BLaER1 treated with 17β-estradiol and CSF1 and Interleukin-3, amounts not matched to agents 10 nM and 100 nM (cell line): ENCODE data around the gene PLD6.
"Not testable (repeated sequence)": the region's sequence is repeated elsewhere in the genome, so short reads cannot be mapped to it uniquely, and the experiment has no call there.

ENCODE experiments used
- H3K27ac ChIP-seq, 11 experiments: shearing (Covaris generic); formaldehyde crosslinking; 2 replicates each; pipeline ENCODE4 v1.8.1; 2022
- H3K27me3 ChIP-seq, 11 experiments: shearing (Covaris generic); formaldehyde crosslinking; 2 replicates each; pipeline ENCODE4 v1.8.1; 2022
- H3K36me3 ChIP-seq, 11 experiments: shearing (Covaris generic); formaldehyde crosslinking; 2 replicates each; pipeline ENCODE4 v1.8.1; 2022
- H3K4me1 ChIP-seq, 10 experiments: shearing (Covaris generic); formaldehyde crosslinking; 2 replicates each; pipeline ENCODE4 v1.8.1; 2022
- H3K4me2 ChIP-seq, 11 experiments: shearing (Covaris generic); formaldehyde crosslinking; 2 replicates each; pipeline ENCODE4 v1.8.1; 2022
- H3K4me3 ChIP-seq, 10 experiments: shearing (Covaris generic); formaldehyde crosslinking; 2 replicates each; pipeline ENCODE4 v1.8.1; 2022
- H3K9ac ChIP-seq, 11 experiments: shearing (Covaris generic); formaldehyde crosslinking; 2 replicates each; pipeline ENCODE4 v1.8.1; 2022
- H3K9me3 ChIP-seq, 11 experiments: shearing (Covaris generic); formaldehyde crosslinking; replicated peaks in 1 of 11; 2 replicates each; pipeline ENCODE4 v1.8.1; 2022
- H4K20me1 ChIP-seq, 11 experiments: shearing (Covaris generic); formaldehyde crosslinking; 2 replicates each; pipeline ENCODE4 v1.8.1; 2022
- Cebpa-rat ChIP-seq, 11 experiments: shearing (Covaris generic); IDR thresholded peaks; 2 replicates each; pipeline ENCODE4 v1.8.1; 2022

Gene PLD6

GRCh38 chr17:17188586-17188985 lies 17.5 kb downstream of the PLD6 start:
- Histone ChIP-seq H3K36me3 (peaks cover 8 to 46% (median 35%) of the 10 kb centered on the region in 11 experiments; a peak in 21 of 22 replicates), H4K20me1 (peaks cover 0 to 7% (median 0%) of the 10 kb centered on the region in 11 experiments; a peak in 2 of 22 replicates), H3K4me1 (peaks cover 79 to 97% (median 94%) of the 10 kb centered on the region in 10 experiments), H3K4me3 (no peak overlapping the region), H3K27me3 (no peaks in the 10 kb centered on the region), H3K4me2 (peak overlapping the region in 10 of 11 experiments; percentile 65 to 98 (median 95); a peak in 19 of 22 replicates), H3K9ac (peak overlapping the region in 1 of 11 experiments; percentile 10; a peak in 1 of 22 replicates), H3K27ac (peak overlapping the region in 8 of 11 experiments; percentile 5 to 89 (median 36); a peak in 9 of 22 replicates), H3K9me3 (no peaks in the 10 kb centered on the region)
- TF ChIP-seq Cebpa-rat (IDR thresholded peaks at IDR 0.05) = no peak

GRCh38 chr17:17186551-17187505 lies 19.3 kb downstream of the PLD6 start:
- Histone ChIP-seq H4K20me1 (peaks cover 0 to 17% (median 0%) of the 10 kb centered on the region in 11 experiments; a peak in 9 of 22 replicates), H3K9ac (peak overlapping the region in 8 of 11 experiments; percentile 17 to 79 (median 73); a peak in 14 of 22 replicates), H3K9me3 (no peaks in the 10 kb centered on the region), H3K4me2 (peak overlapping the region; percentile 76 to 98 (median 95)), H3K36me3 (peaks cover 8 to 57% (median 46%) of the 10 kb centered on the region in 11 experiments; a peak in 21 of 22 replicates), H3K4me3 (no peak overlapping the region), H3K4me1 (peaks cover 81 to 100% (median 100%) of the 10 kb centered on the region in 10 experiments), H3K27ac (peak overlapping the region in 8 of 11 experiments; percentile 74 to 89 (median 84); a peak in 17 of 22 replicates), H3K27me3 (no peaks in the 10 kb centered on the region)
- no peak for TF ChIP-seq Cebpa-rat (IDR thresholded peaks at IDR 0.05)

- peak overlapping the region; percentile 76 to 98 (median 95); a peak in 21 of 22 replicates for H3K4me2 ChIP-seq
- H3K9ac ChIP-seq = peak overlapping the region in 7 of 11 experiments; percentile 56 to 79 (median 75); a peak in 12 of 22 replicates
- peak overlapping the region in 1 of 10 experiments; percentile 17; a peak in 2 of 20 replicates for H3K4me3 ChIP-seq
- H3K27me3 ChIP-seq = no peaks in the 10 kb centered on the region
- H3K36me3 ChIP-seq = peaks cover 8 to 57% (median 48%) of the 10 kb centered on the region in 11 experiments; a peak in 21 of 22 replicates
- no peak for TF ChIP-seq Cebpa-rat (IDR thresholded peaks at IDR 0.05)
- H3K9me3 ChIP-seq = no peaks in the 10 kb centered on the region
- peak overlapping the region in 9 of 11 experiments; percentile 61 to 89 (median 84); a peak in 17 of 22 replicates for H3K27ac ChIP-seq
- H3K4me1 ChIP-seq = peaks cover 81 to 100% (median 100%) of the 10 kb centered on the region in 10 experiments
- H4K20me1 ChIP-seq = peaks cover 0 to 24% (median 0%) of the 10 kb centered on the region in 11 experiments; a peak in 9 of 22 replicates
Observed at GRCh38 chr17:17186051-17186450, 20.1 kb downstream of the PLD6 start.

DNA sequence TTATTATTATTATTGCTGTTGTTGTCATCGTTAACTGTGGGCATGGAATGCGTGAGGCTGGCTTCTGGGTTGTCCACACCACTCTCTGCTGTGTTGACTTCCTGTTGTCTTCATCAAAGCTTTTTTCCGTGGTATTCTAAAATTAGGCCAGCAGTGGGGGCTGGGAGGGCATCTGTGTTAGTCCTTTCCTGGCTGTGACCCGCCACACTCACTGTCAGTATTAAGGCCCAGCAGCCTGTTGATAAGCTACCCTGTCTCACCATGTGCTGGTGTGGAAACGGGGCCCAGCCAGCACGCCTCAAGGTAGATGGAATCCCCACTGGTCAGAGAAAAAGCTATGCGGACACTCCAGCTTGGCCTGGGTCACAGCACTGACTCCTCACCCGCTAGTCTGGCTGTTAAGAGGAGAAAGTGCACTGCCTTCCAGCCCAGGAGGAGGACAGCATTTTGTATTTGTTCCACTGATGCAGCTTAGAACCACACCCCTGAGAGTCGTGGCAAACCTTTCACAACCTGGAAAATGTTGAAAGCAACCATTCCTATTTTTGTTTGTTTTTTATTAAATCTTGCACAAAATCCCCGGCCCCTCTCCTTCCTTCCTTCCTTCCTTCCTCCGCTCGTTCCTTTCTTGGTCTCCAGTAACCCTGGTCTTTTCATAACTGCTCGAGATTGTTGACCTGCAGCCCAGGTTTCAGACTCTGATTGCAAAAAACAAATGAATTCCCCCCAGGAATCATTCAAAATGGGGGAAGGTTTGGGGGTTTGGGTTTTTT lies 21.0 kb downstream of the PLD6 start:
- not testable (repeated sequence) for H3K9me3 ChIP-seq, H3K27me3 ChIP-seq
- H3K4me1 ChIP-seq = peaks cover 86 to 100% (median 100%) of the 10 kb centered on the region in 10 experiments
- peak overlapping the region in 7 of 10 experiments; percentile 17 to 51 (median 37); a peak in 9 of 20 replicates for H3K4me3 ChIP-seq
- H3K9ac ChIP-seq = peak overlapping the region in 9 of 11 experiments; percentile 45 to 79 (median 71); a peak in 16 of 22 replicates
- TF ChIP-seq Cebpa-rat (IDR thresholded peaks at IDR 0.05) = peak in 6 of 11 experiments; percentile 51 to 84 (median 72); a peak in 9 of 22 replicates
- peaks cover 0 to 33% (median 0%) of the 10 kb centered on the region in 11 experiments; a peak in 10 of 22 replicates for H4K20me1 ChIP-seq
- H3K36me3 ChIP-seq = peaks cover 16 to 66% (median 56%) of the 10 kb centered on the region in 11 experiments
- peak overlapping the region in 10 of 11 experiments; percentile 11 to 89 (median 82); a peak in 19 of 22 replicates for H3K27ac ChIP-seq
- H3K4me2 ChIP-seq = peak overlapping the region; percentile 76 to 98 (median 95)

DNA sequence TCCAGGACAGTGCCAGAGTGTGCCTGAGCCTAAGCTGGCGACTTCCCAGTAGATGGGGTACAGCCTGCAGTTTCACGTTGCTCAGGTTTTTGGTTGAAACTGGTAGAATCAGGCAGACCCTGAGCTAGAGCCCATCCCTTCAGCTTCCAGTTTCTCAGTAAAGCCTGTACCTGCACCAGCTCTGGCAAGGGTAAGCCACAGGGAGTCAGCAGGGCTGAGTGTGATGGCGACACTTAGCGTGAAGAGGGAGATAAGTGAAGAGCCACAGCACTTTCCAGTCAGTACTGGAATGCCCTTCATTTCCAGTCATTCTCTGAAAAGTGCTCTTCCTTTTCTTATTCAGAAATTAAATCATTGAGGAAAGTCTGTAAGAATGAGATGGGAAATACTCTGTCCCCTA lies 22.4 kb downstream of the PLD6 start:
- Histone ChIP-seq H3K4me1 (peaks cover 72 to 100% (median 100%) of the 10 kb centered on the region in 10 experiments), H4K20me1 (peaks cover 0 to 37% (median 0%) of the 10 kb centered on the region in 11 experiments; a peak in 10 of 22 replicates), H3K27me3 (no peaks in the 10 kb centered on the region), H3K9me3 (no peaks in the 10 kb centered on the region), H3K36me3 (peaks cover 26 to 71% (median 55%) of the 10 kb centered on the region in 11 experiments), H3K9ac (peak overlapping the region in 8 of 11 experiments; percentile 54 to 79 (median 73); a peak in 14 of 22 replicates), H3K4me3 (0 out of 20 replicates have a peak overlapping the region, but pooled peaks of 1 of the 10 experiments have one; percentile 15), H3K4me2 (peak overlapping the region; percentile 76 to 98 (median 95)), H3K27ac (peak overlapping the region in 9 of 11 experiments; percentile 61 to 89 (median 84); a peak in 16 of 22 replicates)
- TF ChIP-seq Cebpa-rat (IDR thresholded peaks at IDR 0.05) = no peak

- no peak for TF ChIP-seq Cebpa-rat (IDR thresholded peaks at IDR 0.05)
- Histone ChIP-seq H3K36me3 (peaks cover 32 to 71% (median 56%) of the 10 kb centered on the region in 11 experiments), H4K20me1 (peaks cover 0 to 37% (median 0%) of the 10 kb centered on the region in 11 experiments; a peak in 10 of 22 replicates), H3K27me3 (no peaks in the 10 kb centered on the region), H3K27ac (peak overlapping the region in 9 of 11 experiments; percentile 53 to 89 (median 84); a peak in 18 of 22 replicates), H3K4me1 (peaks cover 69 to 100% (median 100%) of the 10 kb centered on the region in 10 experiments), H3K4me2 (peak overlapping the region; percentile 59 to 98 (median 95)), H3K9ac (peak overlapping the region in 10 of 11 experiments; percentile 1 to 81 (median 72); a peak in 18 of 22 replicates), H3K9me3 (no peaks in the 10 kb centered on the region), H3K4me3 (peak overlapping the region in 7 of 10 experiments; percentile 23 to 53 (median 46); a peak in 12 of 20 replicates)
Observed at GRCh38 chr17:17182598-17183136, 23.5 kb downstream of the PLD6 start.
